ENCODE results near the gene FCRL3. TPM values are rescaled to one million over a fixed set of nuclear protein-coding genes. Genes with fewer than 3 reads are reported as not detected.

Gene FCRL3
- total RNA-seq, 1 donor from 2014 or later: not detected

DNA sequence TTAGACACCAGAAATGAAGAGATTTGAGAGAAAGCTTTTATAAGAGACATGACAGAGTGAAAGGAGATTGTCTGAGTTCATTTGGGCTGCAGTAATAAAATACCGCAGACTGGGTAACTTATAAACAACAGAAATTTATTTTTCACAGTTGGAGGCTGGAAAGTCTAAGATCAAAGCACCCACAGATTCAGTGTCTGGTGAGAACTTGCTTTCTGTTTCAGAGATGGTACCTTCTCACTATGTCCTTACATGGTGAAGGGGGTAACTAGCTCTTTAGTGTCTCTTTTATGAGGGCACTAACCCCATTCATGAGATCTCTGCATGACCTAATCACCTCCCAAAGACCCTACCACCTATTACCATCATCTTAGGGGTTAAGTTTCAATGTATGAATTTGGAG lies 71.8 kb downstream of the FCRL3 start:
- H3K9me3 Mint-ChIP-seq: no peaks in the 10 kb centered on the region

More for the DNA sequence above, 71.8 kb downstream of the FCRL3 start:
- no peak overlapping the region for H3K4me3 Mint-ChIP-seq
- no peak for DNase-seq (ENCODE audit: extremely low spot score, unreplicated experiment)
- H3K36me3 Mint-ChIP-seq: no peaks in the 10 kb centered on the region
- TF ChIP-seq, protein P1, sequence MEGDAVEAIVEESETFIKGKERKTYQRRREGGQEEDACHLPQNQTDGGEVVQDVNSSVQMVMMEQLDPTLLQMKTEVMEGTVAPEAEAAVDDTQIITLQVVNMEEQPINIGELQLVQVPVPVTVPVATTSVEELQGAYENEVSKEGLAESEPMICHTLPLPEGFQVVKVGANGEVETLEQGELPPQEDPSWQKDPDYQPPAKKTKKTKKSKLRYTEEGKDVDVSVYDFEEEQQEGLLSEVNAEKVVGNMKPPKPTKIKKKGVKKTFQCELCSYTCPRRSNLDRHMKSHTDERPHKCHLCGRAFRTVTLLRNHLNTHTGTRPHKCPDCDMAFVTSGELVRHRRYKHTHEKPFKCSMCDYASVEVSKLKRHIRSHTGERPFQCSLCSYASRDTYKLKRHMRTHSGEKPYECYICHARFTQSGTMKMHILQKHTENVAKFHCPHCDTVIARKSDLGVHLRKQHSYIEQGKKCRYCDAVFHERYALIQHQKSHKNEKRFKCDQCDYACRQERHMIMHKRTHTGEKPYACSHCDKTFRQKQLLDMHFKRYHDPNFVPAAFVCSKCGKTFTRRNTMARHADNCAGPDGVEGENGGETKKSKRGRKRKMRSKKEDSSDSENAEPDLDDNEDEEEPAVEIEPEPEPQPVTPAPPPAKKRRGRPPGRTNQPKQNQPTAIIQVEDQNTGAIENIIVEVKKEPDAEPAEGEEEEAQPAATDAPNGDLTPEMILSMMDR (conservative IDR thresholded peaks at IDR 0.05): no peak
- no peaks in the 10 kb centered on the region for H3K4me1 Mint-ChIP-seq (ENCODE audit: unreplicated experiment)
- no peak overlapping the region for H3K27ac Mint-ChIP-seq
- H3K27me3 Mint-ChIP-seq: peaks cover 26% of the 10 kb centered on the region

Other genes with a start within 250 kb of the FCRL3 start
- gene FCRL5, start 148.3 kb downstream of the FCRL3 start, total RNA-seq (ENCODE audit: low replicate concordance): 0.24 TPM in 1 of 2 replicates, not detected in the other
- not detected in 2 replicates for gene FCRL4, start 102.7 kb downstream of the FCRL3 start, total RNA-seq (ENCODE audit: low replicate concordance)
- not detected in 2 replicates for gene FCRL2, start 76.4 kb upstream of the FCRL3 start, total RNA-seq (ENCODE audit: low replicate concordance)
- gene FCRL1, start 119.4 kb upstream of the FCRL3 start, total RNA-seq (ENCODE audit: low replicate concordance): not detected in 2 replicates
- gene CD5L, start 141.0 kb upstream of the FCRL3 start, total RNA-seq (ENCODE audit: low replicate concordance): not detected in 2 replicates

Measured in type B pancreatic cell (in vitro differentiated cells).